ENCODE data around the gene CADM1.

GRCh38 chr11:115391598-115391997, 112.6 kb downstream of the CADM1 start:
- TF ChIP-seq, protein P1, sequence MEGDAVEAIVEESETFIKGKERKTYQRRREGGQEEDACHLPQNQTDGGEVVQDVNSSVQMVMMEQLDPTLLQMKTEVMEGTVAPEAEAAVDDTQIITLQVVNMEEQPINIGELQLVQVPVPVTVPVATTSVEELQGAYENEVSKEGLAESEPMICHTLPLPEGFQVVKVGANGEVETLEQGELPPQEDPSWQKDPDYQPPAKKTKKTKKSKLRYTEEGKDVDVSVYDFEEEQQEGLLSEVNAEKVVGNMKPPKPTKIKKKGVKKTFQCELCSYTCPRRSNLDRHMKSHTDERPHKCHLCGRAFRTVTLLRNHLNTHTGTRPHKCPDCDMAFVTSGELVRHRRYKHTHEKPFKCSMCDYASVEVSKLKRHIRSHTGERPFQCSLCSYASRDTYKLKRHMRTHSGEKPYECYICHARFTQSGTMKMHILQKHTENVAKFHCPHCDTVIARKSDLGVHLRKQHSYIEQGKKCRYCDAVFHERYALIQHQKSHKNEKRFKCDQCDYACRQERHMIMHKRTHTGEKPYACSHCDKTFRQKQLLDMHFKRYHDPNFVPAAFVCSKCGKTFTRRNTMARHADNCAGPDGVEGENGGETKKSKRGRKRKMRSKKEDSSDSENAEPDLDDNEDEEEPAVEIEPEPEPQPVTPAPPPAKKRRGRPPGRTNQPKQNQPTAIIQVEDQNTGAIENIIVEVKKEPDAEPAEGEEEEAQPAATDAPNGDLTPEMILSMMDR (conservative IDR thresholded peaks at IDR 0.05 in 1 of 2, IDR thresholded peaks at IDR 0.05 in 1 of 2; ENCODE audit: extremely low read depth in 1 of 2, insufficient read depth in 1 of 2, low read depth in 1 of 2, low read length in 2 of 2), result no peak
- no peak for TF ChIP-seq EZH2 (IDR thresholded peaks at IDR 0.05; ENCODE audit: borderline replicate concordance, low read length)
